SH-SY5Y (cell line): ENCODE data around the gene ADAMTS17.

ENCODE experiments used
- GATA2 ChIP-seq: IDR thresholded peaks from 2 replicates; pipeline ENCODE4 v1.6.1; 2011; ENCODE audit warnings: mild to moderate bottlenecking, low read depth, low read length
- GATA3 ChIP-seq: IDR thresholded peaks from 2 replicates; pipeline ENCODE4 v1.6.1; 2011; ENCODE audit warnings: low read depth, mild to moderate bottlenecking, low read length, moderate library complexity

DNA sequence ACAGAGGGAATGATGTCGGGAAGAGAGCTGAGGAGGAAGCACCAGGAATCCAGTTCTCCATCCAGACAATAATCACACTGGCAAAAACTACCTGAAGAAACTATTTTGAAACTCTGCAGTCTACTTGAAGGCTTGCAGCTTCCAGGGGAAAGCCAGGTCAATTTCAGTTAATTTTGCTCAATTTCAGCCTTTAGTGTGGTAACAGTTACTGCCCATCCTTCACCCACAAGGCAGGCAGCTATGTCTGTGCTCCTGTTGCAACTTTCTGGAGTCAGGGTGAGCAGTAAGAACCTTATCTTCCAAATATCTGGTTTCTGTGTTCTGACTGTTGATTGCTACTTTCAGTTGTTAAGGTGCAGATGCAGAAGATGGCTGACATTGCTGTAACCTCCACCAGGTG lies 221.7 kb downstream of the ADAMTS17 start:
- TF ChIP-seq GATA2: no peak
- TF ChIP-seq GATA3: no peak
